ENCODE measurements around the gene SPRY4. TPM values are rescaled to one million over a fixed set of nuclear protein-coding genes. Genes with fewer than 3 reads are reported as not detected.

The SPRY4 gene
- total RNA-seq, 2 donors from 2014 or later = 70.2 to 164 TPM

DNA sequence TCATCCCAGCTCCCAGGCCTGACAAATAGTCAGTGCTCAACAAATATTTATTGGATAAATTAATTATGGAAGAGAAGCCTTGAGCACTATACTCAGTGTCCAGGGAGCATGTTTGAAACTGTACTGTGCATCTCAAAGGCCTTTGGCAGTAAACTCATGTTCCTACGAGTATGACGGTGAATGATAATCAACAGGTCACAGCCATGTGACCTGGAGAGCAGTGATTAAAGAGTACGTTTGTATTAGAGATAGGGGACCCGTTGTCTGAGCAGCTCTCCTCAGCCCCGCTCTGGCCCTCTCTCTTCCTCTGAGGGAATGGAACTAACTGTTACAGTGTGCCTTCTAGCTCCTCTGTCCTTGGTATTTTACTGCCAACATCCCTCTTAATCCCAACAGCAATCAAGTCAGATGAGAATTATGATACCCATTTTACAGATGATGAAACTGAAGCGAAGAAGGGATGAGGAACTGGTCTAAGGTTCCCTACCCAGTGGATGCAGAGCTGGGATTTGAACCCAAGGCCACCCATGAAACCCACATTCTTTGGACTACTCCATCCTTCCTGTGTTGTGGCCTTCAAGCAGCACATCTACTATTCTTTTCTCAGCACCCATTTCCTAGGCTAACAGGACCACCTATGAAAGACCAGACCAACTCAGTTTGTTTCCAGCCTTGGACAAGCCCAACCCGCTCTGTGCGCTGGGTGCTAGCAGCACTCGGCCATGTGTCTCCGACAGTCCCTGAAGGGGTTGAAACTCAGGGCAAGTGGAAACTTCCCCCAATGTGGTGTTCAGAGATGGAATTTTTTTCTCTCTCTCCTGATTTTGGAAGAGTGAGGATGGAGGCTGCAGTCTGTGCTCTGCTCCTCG is 34.9 kb downstream of the SPRY4 start:
- no peak overlapping the region for H3K27ac ChIP-seq (ENCODE audit: low read depth, low read length)
- H3K36me3 Mint-ChIP-seq (ENCODE audit: low read depth) = peaks cover 45% of the 10 kb centered on the region

DNA sequence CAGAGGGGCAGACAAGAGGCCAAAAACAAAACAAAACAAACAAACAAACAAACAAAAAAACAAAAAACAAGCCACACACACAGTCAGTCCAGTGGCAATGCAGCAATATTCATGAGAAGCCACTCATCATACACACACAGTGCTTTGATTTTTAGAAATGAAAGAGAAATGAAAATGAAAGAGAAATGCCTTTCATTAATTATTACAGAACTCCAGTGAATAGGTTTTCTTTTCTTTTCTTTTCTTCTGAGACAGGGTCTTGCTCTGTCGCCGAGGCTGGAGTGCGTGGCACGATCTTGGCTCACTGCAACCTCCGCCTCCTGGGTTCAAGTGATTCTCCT is 36.9 kb downstream of the SPRY4 start:
- no peak for DNase-seq
- Histone ChIP-seq H3K9me3 (ENCODE audit: control insufficient read depth, low read length) (peaks cover 7% of the 10 kb centered on the region), H3K4me1 (ENCODE audit: control insufficient read depth, insufficient read depth, low read length) (peaks cover 11% of the 10 kb centered on the region), H3K36me3 (ENCODE audit: control insufficient read depth, insufficient read depth, low read length) (peaks cover 7% of the 10 kb centered on the region), H3K27ac (ENCODE audit: low read depth, low read length) (peak overlapping the region; percentile 79), H3K4me3 (ENCODE audit: low read length) (no peak overlapping the region), H3K9ac (ENCODE audit: extremely low read depth, low read length, poor library complexity, severe bottlenecking) (no peak overlapping the region), H3K27me3 (ENCODE audit: control insufficient read depth, insufficient read depth, low read length, poor library complexity, severe bottlenecking) (no peaks in the 10 kb centered on the region)
- Mint-ChIP-seq H3K9me3 (no peaks in the 10 kb centered on the region), H3K36me3 (ENCODE audit: low read depth) (peaks cover 46% of the 10 kb centered on the region), H3K4me3 (no peak overlapping the region), H3K27ac (peak overlapping the region; percentile 83), H3K27me3 (ENCODE audit: insufficient read depth) (no peaks in the 10 kb centered on the region), H3K4me1 (peaks cover 57% of the 10 kb centered on the region)
- TF ChIP-seq, protein P1, sequence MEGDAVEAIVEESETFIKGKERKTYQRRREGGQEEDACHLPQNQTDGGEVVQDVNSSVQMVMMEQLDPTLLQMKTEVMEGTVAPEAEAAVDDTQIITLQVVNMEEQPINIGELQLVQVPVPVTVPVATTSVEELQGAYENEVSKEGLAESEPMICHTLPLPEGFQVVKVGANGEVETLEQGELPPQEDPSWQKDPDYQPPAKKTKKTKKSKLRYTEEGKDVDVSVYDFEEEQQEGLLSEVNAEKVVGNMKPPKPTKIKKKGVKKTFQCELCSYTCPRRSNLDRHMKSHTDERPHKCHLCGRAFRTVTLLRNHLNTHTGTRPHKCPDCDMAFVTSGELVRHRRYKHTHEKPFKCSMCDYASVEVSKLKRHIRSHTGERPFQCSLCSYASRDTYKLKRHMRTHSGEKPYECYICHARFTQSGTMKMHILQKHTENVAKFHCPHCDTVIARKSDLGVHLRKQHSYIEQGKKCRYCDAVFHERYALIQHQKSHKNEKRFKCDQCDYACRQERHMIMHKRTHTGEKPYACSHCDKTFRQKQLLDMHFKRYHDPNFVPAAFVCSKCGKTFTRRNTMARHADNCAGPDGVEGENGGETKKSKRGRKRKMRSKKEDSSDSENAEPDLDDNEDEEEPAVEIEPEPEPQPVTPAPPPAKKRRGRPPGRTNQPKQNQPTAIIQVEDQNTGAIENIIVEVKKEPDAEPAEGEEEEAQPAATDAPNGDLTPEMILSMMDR (conservative IDR thresholded peaks at IDR 0.05) = no peak
- 81% methylated on average over 5 of the region's 5 CpGs for WGBS, 2 experiments (ENCODE audit: insufficient coverage in 1 of 2, insufficient read length in 1 of 2)

More for the DNA sequence above, 34.9 kb downstream of the SPRY4 start:
- Histone ChIP-seq H3K36me3 (ENCODE audit: control insufficient read depth, insufficient read depth, low read length) (peaks cover 8% of the 10 kb centered on the region), H3K9ac (ENCODE audit: extremely low read depth, low read length, poor library complexity, severe bottlenecking) (no peak overlapping the region), H3K9me3 (ENCODE audit: control insufficient read depth, low read length) (peaks cover 7% of the 10 kb centered on the region), H3K4me1 (ENCODE audit: control insufficient read depth, insufficient read depth, low read length) (peaks cover 12% of the 10 kb centered on the region), H3K27me3 (ENCODE audit: control insufficient read depth, insufficient read depth, low read length, poor library complexity, severe bottlenecking) (no peaks in the 10 kb centered on the region), H3K4me3 (ENCODE audit: low read length) (no peak overlapping the region)
- WGBS, 2 experiments (ENCODE audit: insufficient coverage in 1 of 2, insufficient read length in 1 of 2) = 81 to 96% methylated on average over 5 to 11 of the region's 11 CpGs
- peak; percentile 34 for DNase-seq
- Mint-ChIP-seq H3K4me1 (peaks cover 54% of the 10 kb centered on the region), H3K27ac (peak overlapping the region; percentile 83), H3K9me3 (no peaks in the 10 kb centered on the region), H3K4me3 (no peak overlapping the region), H3K27me3 (ENCODE audit: insufficient read depth) (no peaks in the 10 kb centered on the region)
- TF ChIP-seq, protein P1 (conservative IDR thresholded peaks at IDR 0.05) = no peak

DNA sequence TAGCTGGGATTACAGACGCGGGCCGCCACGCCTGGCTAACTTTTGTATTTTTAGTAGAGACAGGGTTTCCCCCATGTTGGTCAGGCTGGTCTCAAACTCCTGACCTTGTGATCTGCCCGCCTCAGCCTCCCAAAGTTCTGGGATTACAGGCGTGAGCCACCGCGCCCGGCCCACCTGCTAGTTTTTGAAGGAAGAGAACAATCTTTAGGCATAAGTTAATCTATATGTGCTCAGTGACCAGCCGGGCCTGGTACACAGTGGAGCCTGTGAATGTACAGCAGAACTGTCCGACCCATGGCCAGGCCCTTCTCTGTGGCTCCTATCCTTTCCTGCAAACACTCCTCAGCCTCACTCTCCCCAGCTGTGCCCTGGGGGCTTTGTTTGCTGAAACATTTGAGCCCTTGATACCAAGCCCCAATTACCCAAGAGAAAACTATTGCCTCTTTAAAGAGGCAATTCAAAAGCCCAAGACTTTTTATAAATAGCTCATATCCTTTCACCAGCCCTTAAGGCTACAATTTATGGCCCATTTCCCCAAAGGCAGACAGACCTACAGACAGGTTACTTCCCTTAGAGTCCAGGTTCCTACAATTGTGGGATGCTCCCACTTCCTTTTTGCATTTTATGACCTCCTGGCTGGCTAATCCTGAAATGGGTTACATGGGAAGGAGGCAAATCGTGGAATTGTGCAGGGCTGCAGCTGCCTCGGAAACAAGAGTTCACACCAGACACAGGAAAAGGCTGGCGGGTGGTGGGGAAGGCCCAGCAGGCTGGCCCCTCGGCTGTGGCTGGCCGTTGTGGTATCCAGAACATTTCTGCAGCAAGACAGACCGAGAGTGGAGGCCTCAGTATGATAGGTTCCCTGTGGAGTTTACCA is 37.5 kb downstream of the SPRY4 start:
- Mint-ChIP-seq H3K4me3 (no peak overlapping the region), H3K36me3 (ENCODE audit: low read depth) (peaks cover 44% of the 10 kb centered on the region), H3K27me3 (ENCODE audit: insufficient read depth) (no peaks in the 10 kb centered on the region), H3K27ac (peak overlapping the region; percentile 83), H3K4me1 (peaks cover 57% of the 10 kb centered on the region), H3K9me3 (no peaks in the 10 kb centered on the region)
- Histone ChIP-seq H3K9ac (ENCODE audit: extremely low read depth, low read length, poor library complexity, severe bottlenecking) (no peak overlapping the region), H3K27me3 (ENCODE audit: control insufficient read depth, insufficient read depth, low read length, poor library complexity, severe bottlenecking) (no peaks in the 10 kb centered on the region), H3K36me3 (ENCODE audit: control insufficient read depth, insufficient read depth, low read length) (peaks cover 4% of the 10 kb centered on the region), H3K4me3 (ENCODE audit: low read length) (no peak overlapping the region), H3K27ac (ENCODE audit: low read depth, low read length) (peak overlapping the region; percentile 79), H3K4me1 (ENCODE audit: control insufficient read depth, insufficient read depth, low read length) (peaks cover 11% of the 10 kb centered on the region), H3K9me3 (ENCODE audit: control insufficient read depth, low read length) (peaks cover 7% of the 10 kb centered on the region)
- DNase-seq = peak; percentile 48
- TF ChIP-seq, protein P1 (conservative IDR thresholded peaks at IDR 0.05) = no peak
- 75 to 87% methylated on average over 10 to 17 of the region's 17 CpGs for WGBS, 2 experiments (ENCODE audit: insufficient coverage in 1 of 2, insufficient read length in 1 of 2)
